Glutamatergic neuron (in vitro differentiated cells): ENCODE results near the gene LCP2. TPM values are rescaled to one million over a fixed set of nuclear protein-coding genes. Genes with fewer than 3 reads are reported as not detected.

ENCODE experiments used
- DNase-seq: peaks from one replicate; pipeline ENCODE4 v3.0.0; 2022
- H3K27ac Mint-ChIP-seq: one replicate; pipeline ENCODE4 v1.8.0; 2020; ENCODE audit warnings: mild to moderate bottlenecking, mixed read lengths, inconsistent platforms; ENCODE audit not compliant: unreplicated experiment
- H3K27me3 Mint-ChIP-seq: one replicate; pipeline ENCODE4 v1.8.0; 2020; ENCODE audit warnings: mild to moderate bottlenecking, moderate library complexity, mixed read lengths, inconsistent platforms; ENCODE audit not compliant: unreplicated experiment
- H3K36me3 Mint-ChIP-seq: one replicate; pipeline ENCODE4 v1.8.0; 2020; ENCODE audit warnings: mild to moderate bottlenecking, mixed read lengths, inconsistent platforms; ENCODE audit not compliant: unreplicated experiment
- H3K4me1 Mint-ChIP-seq: one replicate; pipeline ENCODE4 v1.8.0; 2020; ENCODE audit warnings: mild to moderate bottlenecking, low read depth, mixed read lengths, inconsistent platforms; ENCODE audit not compliant: unreplicated experiment
- H3K4me3 Mint-ChIP-seq: one replicate; pipeline ENCODE4 v1.8.0; 2020; ENCODE audit warnings: mild to moderate bottlenecking, mixed read lengths, inconsistent platforms; ENCODE audit not compliant: unreplicated experiment
- H3K9me3 Mint-ChIP-seq: one replicate; pipeline ENCODE4 v1.8.0; 2020; ENCODE audit warnings: mild to moderate bottlenecking, moderate library complexity, mixed read lengths, inconsistent platforms; ENCODE audit not compliant: unreplicated experiment
- total RNA-seq: library from RNA; stranded (reverse); fragmentation: NEBNext Ultra II Directional; extraction: Animal tissue kit (Norgen Biotek cat#: 25700); gene quantifications from one replicate; pipeline ENCODE4 v1.2.1, GENCODE V29; 2021; ENCODE audit not compliant: unreplicated experiment
- TF ChIP-seq, protein P1 (sequence below): fragments of 200-600 bp; sonication (generic); IDR thresholded peaks from one replicate; pipeline ENCODE4 v1.5.0; 2021; ENCODE audit not compliant: partially characterized antibody, unreplicated experiment

LCP2 gene
- total RNA-seq, 1 donor from 2014 or later, result not detected

DNA sequence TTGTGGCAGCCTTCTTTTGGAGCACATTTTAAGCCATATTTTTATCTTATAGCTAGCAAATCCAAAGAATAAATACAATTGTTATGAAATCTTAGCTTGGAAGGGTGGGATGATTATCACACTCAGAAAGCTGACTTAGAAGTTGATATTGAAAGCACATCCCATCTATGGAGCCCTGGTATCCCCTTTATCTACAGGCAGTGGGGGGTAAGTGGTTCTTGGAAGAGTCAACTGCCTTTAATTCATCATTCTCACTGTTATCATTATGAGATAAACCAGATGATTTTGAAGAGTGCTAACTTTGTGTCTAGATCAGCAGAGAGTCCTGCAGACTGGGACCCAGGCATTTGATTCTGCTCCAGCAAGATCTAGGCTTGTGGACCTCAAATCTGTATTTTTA lies 3.0 kb downstream of the LCP2 start:
- H3K4me1 Mint-ChIP-seq, result no peaks in the 10 kb centered on the region
- DNase-seq, result no peak
- TF ChIP-seq, protein P1, sequence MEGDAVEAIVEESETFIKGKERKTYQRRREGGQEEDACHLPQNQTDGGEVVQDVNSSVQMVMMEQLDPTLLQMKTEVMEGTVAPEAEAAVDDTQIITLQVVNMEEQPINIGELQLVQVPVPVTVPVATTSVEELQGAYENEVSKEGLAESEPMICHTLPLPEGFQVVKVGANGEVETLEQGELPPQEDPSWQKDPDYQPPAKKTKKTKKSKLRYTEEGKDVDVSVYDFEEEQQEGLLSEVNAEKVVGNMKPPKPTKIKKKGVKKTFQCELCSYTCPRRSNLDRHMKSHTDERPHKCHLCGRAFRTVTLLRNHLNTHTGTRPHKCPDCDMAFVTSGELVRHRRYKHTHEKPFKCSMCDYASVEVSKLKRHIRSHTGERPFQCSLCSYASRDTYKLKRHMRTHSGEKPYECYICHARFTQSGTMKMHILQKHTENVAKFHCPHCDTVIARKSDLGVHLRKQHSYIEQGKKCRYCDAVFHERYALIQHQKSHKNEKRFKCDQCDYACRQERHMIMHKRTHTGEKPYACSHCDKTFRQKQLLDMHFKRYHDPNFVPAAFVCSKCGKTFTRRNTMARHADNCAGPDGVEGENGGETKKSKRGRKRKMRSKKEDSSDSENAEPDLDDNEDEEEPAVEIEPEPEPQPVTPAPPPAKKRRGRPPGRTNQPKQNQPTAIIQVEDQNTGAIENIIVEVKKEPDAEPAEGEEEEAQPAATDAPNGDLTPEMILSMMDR, result no peak
- peaks cover 8% of the 10 kb centered on the region for H3K27me3 Mint-ChIP-seq
- no peaks in the 10 kb centered on the region for H3K36me3 Mint-ChIP-seq
- H3K27ac Mint-ChIP-seq, result no peak overlapping the region
- H3K4me3 Mint-ChIP-seq, result no peak overlapping the region
- no peaks in the 10 kb centered on the region for H3K9me3 Mint-ChIP-seq

DNA sequence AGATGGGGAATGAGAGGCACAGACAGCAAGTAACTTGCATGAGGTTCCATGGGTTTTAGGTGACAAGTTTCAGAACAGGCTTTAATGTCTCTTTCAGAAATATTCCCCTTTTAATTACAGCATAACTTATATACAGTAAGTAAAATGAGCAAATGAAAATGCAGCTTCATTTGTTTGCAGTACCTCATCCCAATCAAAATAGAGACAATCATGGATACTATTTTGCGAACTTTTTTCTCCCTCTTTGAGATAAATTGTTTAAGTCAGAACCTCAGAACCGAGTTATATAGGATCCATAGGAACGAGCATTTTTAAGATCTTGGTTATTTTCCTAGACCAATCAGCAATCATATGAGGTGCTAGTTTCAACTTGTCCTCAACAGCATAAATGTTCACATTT lies 3.5 kb downstream of the LCP2 start:
- Mint-ChIP-seq H3K27ac (no peak overlapping the region), H3K27me3 (peaks cover 8% of the 10 kb centered on the region), H3K36me3 (no peaks in the 10 kb centered on the region), H3K4me3 (no peak overlapping the region), H3K4me1 (no peaks in the 10 kb centered on the region), H3K9me3 (peaks cover 2% of the 10 kb centered on the region)
- TF ChIP-seq, protein P1, result no peak
- no peak for DNase-seq

DNA sequence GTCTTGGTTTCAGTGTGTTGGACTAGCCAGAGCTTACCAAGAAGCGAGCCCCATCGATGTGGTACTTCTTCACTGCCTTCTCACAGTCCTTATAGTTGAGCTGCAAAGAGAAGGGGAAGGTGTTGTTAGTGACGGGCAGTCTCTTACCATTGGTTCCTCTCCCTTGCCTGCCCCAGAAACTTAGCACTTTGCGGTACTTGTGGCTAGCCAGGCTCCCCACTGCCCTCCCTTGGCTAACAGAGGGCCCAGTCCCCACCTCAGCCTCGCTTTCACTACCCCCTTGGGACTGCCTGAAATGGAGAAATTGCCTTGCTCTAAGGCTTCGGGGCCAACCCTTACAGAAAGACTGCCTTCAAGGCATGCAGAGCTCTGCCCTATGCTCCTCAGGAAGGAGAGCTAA lies 4.3 kb downstream of the LCP2 start:
- DNase-seq, result no peak
- H3K27ac Mint-ChIP-seq, result no peak overlapping the region
- H3K4me1 Mint-ChIP-seq, result no peaks in the 10 kb centered on the region
- H3K27me3 Mint-ChIP-seq, result peaks cover 8% of the 10 kb centered on the region
- TF ChIP-seq, protein P1, result no peak
- no peak overlapping the region for H3K4me3 Mint-ChIP-seq
- no peaks in the 10 kb centered on the region for H3K36me3 Mint-ChIP-seq
- peaks cover 3% of the 10 kb centered on the region for H3K9me3 Mint-ChIP-seq

- TF ChIP-seq, protein P1, result no peak
- no peak overlapping the region for H3K27ac Mint-ChIP-seq
- no peak for DNase-seq
- H3K27me3 Mint-ChIP-seq, result peaks cover 8% of the 10 kb centered on the region
- peaks cover 5% of the 10 kb centered on the region for H3K36me3 Mint-ChIP-seq
- peaks cover 3% of the 10 kb centered on the region for H3K9me3 Mint-ChIP-seq
- no peaks in the 10 kb centered on the region for H3K4me1 Mint-ChIP-seq
- H3K4me3 Mint-ChIP-seq, result no peak overlapping the region
Measured at GRCh38 chr5:170292179-170293104, 5.1 kb downstream of the LCP2 start.

GRCh38 chr5:170290498-170290897 lies 7.1 kb downstream of the LCP2 start:
- H3K9me3 Mint-ChIP-seq, result peaks cover 3% of the 10 kb centered on the region
- H3K36me3 Mint-ChIP-seq, result peaks cover 14% of the 10 kb centered on the region
- H3K27ac Mint-ChIP-seq, result no peak overlapping the region
- H3K4me1 Mint-ChIP-seq, result no peaks in the 10 kb centered on the region
- H3K4me3 Mint-ChIP-seq, result no peak overlapping the region
- peaks cover 9% of the 10 kb centered on the region for H3K27me3 Mint-ChIP-seq
- TF ChIP-seq, protein P1, result no peak
- no peak for DNase-seq
